Embryonic facial prominence (tissue), 1 donor: ENCODE measurements around the gene VAT1L.
"Not testable (repeated sequence)": the region's sequence is repeated elsewhere in the genome, so short reads cannot be mapped to it uniquely, and the experiment has no call there.

ENCODE experiments used
- DNase-seq: peaks from one replicate; pipeline ENCODE4 v3.0.0-alpha.2; 2016; ENCODE audit errors: extremely low spot score

The VAT1L gene

DNA sequence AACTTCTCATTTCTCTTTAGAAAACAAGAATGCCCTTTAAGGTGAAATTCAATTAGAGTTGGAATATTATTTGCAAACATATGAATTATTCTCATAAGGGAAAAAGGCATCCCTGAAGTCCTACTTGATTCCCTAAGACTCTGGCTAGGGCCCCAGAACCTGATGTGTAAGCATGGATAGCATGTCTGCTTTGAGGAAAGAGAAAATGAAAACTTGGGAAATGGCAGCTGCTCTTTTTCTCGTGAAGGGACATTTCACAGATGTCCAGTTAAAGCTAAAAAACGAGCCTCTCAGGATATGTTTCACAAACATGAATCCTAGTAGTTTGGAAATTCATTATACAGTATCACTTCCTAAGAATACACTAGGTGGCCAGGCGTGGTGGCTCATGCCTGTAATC lies 121.7 kb downstream of the VAT1L start:
- DNase-seq = no peak

GRCh38 chr16:77912617-77913016 lies 124.3 kb downstream of the VAT1L start:
- DNase-seq = no peak

GRCh38 chr16:77913738-77914253 lies 125.4 kb downstream of the VAT1L start:
- DNase-seq = no peak

DNA sequence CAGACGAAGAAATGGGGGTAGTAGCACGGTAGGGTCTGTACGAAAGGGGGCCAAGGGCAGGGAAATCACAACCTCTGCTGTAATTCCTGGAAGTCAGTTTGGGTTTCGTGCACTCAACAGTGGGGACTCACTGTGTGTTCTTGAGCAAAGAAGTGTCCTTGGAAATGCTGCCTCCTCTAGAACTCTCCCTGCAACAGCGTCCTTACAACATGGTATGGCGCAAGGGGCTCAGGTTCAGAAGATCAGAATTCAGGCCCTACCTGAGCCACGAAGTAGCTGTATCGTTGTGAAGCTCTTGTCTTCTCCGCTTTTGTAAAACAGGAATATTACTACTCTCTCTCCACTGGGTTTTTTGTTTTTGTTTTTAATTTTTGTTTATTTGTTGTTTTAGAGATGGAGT lies 127.7 kb downstream of the VAT1L start:
- no peak for DNase-seq

GRCh38 chr16:77917971-77918370 lies 129.6 kb downstream of the VAT1L start:
- no peak for DNase-seq

DNA sequence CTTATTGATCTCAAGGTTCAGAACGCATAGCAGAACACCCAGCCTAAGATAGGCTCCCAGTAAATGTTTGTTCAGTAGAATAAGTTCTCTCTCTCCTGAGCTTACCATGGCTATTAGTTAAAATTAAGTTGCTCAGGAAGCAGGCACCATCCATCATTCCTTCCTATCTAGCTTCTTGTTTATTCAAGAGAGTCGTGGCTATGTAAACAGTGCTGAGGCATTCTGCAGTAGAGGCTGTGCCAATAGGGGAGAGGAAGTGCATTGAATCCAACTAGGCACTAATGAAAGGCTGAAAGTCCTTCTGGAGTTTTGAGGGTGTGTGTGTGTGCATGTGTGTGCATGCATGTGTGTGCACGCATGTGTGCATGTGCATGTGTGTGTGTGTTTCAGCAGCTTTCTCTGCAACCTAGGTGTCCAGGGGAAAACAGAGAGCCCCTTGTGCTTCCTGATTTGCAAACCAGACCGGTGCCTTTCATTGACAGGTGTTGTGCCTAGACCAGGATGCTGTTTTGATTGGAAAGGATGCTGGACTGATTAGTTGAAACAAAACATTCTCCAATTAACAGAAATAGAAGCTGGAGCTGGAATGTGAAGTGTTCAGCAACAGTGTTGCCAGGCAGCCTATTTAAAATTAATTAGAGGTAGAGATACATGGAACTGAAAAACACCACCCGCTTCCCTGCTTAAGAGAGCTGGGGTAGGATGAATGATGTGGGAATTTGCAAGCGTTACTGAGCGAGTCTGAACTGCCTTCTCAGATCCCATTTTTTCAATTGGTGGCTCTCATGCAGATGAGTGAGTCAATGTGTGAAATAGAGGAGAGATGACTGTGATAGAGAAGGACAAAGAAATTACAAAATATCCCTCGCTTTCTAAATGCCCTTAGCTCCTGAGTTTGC lies 130.7 kb downstream of the VAT1L start:
- DNase-seq = no peak

- no peak for DNase-seq
Observed at GRCh38 chr16:77919761-77920415, 131.5 kb downstream of the VAT1L start.

- no peak for DNase-seq
Observed at GRCh38 chr16:77920984-77921383, 132.6 kb downstream of the VAT1L start.

DNA sequence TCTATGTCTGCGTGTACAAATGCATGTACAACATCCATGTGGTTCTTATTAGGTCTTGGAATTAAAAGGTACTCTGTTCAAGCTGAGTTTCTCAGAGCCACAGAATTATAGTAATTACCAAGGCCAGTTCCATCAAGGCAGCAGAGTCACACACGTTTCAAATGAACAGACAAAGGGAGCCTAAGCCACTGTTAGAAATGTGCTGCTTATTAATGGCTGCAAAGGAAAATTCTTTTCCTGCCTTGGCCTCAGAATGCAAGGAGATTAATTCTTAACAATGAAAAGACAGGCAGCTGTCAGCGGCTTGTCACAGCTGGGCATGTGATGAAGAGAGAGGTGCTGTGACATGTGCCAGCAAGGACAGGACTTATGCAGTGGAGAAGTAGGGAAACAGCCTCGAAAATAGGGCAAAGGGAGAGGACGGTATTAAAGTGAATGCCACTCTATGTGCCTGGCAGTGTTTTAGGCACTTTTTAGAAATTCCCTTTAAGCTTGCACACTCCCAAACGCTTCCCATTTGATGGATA lies 133.9 kb downstream of the VAT1L start:
- DNase-seq = no peak

DNA sequence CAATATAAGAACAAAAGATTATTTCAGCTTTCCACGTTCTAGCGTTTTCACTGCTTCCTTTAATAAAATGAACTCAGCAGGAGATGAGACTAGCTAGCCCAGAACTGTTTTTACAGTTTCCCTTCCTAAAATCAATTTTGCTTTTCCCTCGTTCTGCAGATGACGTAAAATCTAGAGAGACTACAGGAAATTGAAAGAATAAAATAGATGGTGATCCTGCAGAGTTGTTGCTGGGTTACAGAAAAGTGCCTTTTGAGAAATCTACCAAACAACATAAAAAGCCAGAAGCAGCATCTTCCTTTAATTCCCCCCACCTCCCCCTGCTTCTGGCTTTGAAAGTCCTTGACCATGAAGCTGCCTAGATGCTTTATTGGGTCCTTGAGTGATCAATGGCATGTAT lies 137.2 kb downstream of the VAT1L start:
- DNase-seq = no peak

DNA sequence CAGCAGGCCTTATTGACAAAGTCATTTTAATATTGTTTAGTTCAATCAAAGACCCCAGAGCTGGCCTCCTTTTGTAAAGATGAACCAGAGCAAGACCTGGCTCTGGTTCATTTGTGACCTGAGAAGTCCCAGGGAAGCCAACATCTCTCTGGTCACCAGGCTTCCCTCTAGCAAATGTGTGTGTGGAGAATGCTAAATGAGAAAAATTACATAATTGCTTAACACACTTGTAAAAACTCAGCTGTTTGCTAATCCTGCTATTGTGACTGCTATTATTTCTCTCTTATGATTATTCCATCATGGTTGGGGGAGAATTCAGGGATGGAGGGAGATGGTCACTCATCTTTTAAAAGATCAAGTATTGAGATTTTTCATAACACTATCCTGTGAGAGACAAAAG lies 139.7 kb downstream of the VAT1L start:
- DNase-seq = no peak

DNA sequence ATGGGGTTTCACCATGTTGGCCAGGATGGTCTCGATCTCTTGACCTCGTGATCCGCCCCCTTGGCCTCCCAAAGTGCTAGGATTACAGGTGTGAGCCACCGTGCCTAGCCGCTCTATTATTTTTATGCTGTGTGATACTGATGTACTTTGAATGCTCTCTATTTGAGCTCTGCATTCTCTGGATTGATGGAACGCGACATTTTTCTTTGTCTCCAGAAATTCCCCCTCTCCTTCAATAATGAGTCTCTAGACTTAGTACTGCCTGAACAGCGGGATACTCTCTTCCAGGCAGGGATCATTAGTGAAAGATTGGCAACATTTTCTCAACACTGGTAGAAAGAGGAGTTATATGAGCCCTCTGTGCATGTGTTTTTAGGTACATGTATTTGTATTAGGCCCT lies 140.6 kb downstream of the VAT1L start:
- no peak for DNase-seq

DNA sequence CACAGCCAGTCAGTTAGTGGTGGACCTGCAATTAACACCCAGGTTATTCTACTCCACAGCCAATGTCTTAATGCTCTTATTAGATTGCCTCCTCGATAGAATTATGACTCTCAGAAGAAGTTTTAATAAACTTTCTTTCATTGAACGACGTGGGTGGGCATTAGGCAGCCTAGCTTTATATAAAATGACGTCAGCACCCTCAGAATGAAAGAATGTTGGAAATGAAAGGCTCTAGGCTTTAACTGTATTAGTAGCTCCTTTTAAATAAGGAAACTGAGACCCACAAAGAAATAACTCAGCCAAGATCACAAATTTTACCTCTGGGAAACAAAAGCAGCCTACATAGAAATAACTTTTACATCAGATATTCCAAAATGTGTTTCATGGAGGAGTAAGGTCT lies 142.7 kb downstream of the VAT1L start:
- no peak for DNase-seq

DNA sequence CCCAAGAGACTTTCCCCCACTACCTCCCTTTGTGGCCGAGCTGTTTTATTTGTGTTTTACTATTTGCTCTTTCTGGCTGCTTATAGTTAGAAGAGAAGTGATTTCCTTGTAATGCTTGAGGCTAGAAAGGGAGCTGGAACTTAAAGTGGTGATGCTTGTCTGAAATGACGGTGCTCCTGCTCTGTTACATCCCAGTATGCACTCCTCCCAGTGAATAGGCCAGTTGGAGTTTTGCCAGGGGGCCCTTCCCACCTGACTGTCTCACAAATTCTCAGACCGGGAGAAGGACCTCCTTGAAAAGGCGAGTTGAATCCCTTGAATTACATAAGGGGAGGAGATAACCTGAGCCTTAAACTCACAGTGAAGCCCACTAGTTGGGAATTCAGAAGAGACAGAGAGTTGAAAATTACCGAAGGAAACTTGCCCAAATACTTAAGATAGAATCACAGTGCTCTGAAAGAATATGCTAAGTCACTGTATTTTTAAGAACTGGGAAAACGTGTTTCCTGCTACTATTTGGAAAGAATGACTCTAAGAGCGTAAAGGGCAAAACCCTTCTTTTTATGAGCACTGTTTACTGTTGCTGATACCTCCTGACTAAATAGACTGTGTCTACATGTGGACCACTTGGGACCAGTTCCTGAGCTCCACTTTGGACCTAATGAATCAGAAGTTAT lies 149.2 kb downstream of the VAT1L start:
- DNase-seq = no peak

GRCh38 chr16:77938913-77939312 lies 150.5 kb downstream of the VAT1L start:
- DNase-seq = no peak

DNA sequence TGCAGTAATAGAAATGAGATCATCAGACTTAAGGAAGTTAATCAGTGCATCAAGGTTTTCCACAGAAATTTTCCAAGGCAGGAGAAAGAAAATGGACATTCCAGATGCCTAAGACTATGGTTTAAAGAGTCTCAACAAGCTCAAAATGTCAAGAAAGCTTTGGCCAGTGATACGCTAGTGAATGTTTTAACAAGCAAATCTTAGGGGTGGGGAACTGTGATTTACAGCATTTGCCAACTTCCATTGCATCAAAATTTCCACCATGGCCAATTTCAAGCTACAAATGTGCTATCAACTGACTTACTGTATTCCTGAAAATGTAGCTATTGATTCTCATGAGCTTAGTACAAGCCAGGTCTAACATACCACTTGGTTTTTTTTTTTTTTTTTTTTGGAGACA lies 151.6 kb downstream of the VAT1L start:
- DNase-seq = no peak

GRCh38 chr16:77943801-77944200 lies 155.4 kb downstream of the VAT1L start:
- no peak for DNase-seq

DNA sequence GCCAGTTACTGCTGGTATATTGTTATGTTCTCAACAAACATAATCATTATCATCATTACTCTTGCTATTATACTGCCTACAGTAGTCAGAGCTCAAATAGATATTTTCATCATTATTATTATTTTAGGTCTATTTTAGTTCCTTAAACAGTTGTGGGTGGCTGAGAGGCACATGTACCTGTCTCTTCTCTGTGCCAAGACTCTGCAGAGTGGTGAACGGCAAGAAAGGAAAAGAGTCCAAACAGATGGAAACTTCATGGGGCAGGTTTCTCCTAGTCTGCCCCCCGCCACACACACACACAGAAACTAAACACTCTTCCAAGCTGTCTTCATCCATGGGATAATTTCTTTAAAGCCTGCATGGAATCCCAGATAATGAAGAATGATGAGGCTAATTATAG lies 156.3 kb downstream of the VAT1L start:
- DNase-seq = no peak

DNA sequence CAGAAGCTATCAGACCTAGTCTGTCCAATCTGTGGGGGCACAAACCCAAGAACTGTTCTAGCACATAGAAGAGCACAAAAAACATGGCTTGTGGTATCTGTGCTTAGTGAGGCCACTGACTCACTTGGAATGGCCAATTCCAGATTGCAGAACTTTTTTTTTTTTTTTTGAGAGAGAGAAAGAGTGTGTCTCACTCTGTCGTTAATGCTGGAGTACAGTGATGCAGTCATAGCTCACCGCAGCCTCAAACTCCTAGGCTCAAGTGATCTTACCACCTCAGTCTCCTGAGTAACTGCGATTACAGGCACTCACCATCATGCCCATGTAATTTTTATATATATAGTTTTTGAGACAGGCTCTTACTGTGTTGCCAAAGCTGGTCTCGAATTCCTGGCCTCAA lies 156.8 kb downstream of the VAT1L start:
- DNase-seq = no peak

- DNase-seq = no peak
Observed at GRCh38 chr16:77946823-77947222, 158.5 kb downstream of the VAT1L start.

DNA sequence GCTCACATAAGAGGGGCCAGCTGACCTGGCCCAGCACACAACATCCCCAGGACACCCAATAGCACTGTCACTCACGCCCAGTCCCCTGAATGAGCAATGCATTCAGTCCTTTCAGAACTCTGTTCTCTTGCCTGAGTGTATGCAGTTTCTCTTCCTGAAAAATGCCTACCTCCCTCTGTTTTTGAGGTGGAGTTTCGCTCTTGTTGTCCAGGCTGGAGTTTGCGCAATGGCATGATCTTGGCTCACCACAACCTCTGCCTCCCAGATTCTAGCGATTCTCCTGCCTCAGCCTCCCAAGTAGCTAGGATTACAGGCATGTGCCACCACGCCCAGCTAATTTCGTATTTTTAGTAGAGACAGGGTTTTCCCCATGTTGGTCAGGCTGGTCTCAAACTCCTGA lies 159.2 kb downstream of the VAT1L start:
- DNase-seq = not testable (repeated sequence)

DNA sequence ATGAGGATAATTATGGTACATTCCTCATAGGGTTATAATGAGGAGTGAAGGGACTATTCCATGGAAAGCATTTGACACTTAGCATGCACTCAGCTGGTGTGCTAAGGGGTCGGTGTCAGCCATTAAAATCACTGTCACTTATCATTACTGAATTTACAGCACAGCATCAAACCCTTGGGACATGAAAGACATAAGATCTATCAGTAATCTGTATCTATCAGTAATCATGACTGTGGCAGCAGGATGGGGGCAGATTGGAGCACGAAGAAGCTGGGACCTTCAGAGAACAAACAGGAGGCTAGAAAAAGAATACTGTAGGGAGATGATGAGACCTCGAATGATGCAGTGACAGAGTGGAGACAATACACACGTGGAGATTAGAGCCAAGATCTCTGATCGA lies 160.5 kb downstream of the VAT1L start:
- DNase-seq = no peak
